HTR-8/SVneo (cell line): ENCODE measurements around the gene HOATZ.

ENCODE experiments used
- DNase-seq: peaks from one replicate; pipeline ENCODE4 v3.0.0; 2011; ENCODE audit warnings: low spot score, mixed read lengths; ENCODE audit not compliant: insufficient read length
- FAIRE-seq: peaks from 2 replicates; lab custom pipeline; 2011; peaks lifted over from hg19 to GRCh38; lab: Jason Lieb, UNC

The HOATZ gene

GRCh38 chr11:111520560-111520959 lies 6.0 kb downstream of the HOATZ start:
- DNase-seq, result no peak
- peak; percentile 97 for FAIRE-seq

DNA sequence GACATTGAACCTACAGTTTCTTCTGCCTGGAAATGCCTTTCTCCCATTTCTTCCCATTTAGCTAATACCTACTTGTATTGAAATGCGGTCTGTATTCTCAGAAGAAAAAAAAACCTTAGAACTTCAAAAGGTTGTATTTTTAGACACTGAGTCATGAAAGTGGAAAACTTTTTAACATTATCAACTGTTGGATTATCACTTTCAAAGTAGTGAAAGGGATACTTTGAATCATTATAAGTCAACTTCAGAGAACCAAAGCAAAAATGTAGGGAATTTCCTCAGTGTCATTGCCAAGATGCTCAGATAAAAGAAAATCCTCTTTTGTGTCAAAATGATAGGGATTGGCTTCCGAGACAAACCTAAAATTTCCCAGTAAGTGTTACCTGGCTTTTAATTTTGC lies 6.6 kb downstream of the HOATZ start:
- DNase-seq (no peak), FAIRE-seq (peak; percentile 44)

DNA sequence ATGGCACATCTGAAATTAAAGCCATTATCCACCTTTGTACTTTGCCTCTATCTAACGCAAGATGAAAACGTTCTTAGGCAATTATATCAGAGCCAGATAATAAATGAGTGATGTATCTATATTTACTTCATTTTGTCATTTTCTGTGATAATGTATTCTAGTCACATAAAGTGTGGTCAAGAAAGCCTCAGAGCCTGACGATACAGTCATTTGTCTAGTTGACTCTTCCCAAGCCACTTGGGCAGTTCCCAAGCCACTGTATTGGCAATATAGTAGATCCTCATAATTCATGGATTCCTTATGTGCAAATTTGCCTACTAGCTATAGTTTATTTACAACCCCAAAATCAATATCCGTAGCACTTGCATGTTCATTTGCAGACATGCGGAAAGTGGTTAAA lies 7.8 kb downstream of the HOATZ start:
- DNase-seq (no peak), FAIRE-seq (peak; percentile 13)

DNA sequence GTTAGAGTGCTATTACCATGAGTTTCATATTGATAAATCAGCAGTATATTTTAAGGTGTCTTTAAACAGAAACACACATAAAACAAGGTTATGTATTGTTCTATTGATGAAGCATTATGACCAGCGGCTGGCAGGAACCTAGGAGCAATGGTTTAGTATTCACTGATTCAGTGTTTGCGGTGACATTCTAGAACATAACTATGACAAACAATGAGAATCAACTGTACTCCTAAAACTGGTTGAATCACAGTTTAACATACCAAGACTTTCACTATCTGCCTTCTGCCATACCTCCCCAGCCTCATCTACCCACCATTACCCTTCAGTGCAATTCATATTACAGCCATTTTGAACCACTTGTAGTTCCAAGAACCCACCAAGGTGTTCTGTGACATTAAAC lies 8.8 kb downstream of the HOATZ start:
- DNase-seq (no peak), FAIRE-seq (peak; percentile 74)

GRCh38 chr11:111524056-111524455 lies 9.5 kb downstream of the HOATZ start:
- FAIRE-seq, result peak; percentile 20
- no peak for DNase-seq

DNA sequence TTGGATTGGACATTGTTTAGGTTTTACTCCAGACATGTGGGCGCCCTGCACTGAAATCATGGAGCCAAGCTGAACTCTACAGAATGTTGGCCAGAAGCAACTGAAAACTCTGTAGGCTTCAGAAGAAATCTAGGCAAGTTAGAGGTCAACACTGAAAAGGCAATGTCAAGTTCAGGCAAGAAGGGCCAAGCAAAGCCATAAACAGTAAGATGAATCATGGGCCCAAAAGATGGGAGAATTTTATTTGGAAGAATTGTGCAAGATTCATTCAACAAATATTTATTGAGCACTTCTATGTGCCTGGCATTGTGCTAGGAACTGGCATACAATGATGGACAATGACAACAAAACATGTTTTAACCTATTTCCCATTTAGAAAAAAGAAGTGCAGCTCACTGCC lies 10.9 kb downstream of the HOATZ start:
- FAIRE-seq, result no peak
- DNase-seq, result no peak

- peak; percentile 87 for DNase-seq
- peak; percentile 96 for FAIRE-seq
Measured at GRCh38 chr11:111526501-111526900, 11.9 kb downstream of the HOATZ start.

- no peak for FAIRE-seq
- no peak for DNase-seq
Measured at GRCh38 chr11:111527279-111527678, 12.7 kb downstream of the HOATZ start.

GRCh38 chr11:111528557-111528956 lies 14.0 kb downstream of the HOATZ start:
- DNase-seq (no peak), FAIRE-seq (peak; percentile 93)

DNA sequence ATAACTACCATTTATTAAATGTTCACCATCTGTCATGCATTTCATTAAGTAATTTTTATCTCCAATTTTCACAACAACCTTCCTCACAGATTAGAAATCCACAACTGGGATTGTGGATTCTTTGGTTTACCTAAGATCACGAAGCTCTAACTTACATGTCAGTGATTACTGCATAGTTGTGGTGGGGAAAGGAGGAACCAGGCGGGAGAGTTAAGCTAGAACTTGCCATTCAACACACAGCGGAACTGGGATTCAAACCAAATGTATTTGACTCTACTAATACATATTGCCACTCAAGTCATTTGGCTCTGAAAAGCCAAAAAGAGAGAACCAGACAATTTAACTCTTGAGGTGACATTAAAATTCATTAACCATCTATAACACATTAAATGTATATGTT lies 15.5 kb downstream of the HOATZ start:
- FAIRE-seq (peak; percentile 90), DNase-seq (no peak)

DNA sequence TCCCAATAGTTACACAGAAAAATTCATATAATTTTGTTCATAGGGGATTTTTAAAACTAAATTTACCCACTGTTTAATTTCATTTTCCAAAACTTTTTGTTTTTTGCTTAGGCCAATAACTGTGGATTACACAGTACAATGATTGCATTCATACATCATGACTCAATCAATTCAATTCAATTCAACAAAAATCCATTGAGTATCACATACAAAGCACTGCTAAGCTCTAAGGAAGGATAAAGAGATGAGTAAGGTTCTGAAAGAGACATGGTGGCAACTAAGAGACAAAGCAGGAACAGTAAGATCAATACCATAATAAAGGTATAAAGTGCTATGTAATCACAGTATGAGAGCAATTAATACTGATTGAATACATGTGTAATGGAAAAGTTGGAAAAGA lies 16.6 kb downstream of the HOATZ start:
- FAIRE-seq (peak; percentile 95), DNase-seq (no peak)

- DNase-seq (peak; percentile 83), FAIRE-seq (no peak)
Measured at GRCh38 chr11:111531687-111532364, 17.2 kb downstream of the HOATZ start.

DNA sequence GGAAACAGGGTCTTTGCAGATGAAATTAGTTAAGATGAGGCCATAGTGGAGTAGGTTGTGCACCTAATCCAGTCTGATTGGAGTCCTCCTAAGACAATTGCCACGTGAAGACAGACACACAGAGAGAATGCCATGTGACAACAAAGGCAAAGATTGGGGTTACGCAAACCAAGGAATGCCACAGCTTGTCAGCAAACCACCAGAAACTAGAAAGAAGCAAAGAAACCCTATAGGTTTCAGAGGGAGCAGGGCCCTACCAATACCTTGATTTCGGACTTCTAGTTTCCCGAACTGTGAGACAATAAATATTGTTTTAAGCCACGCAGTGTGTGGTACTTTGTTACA lies 17.8 kb downstream of the HOATZ start:
- DNase-seq (no peak), FAIRE-seq (peak; percentile 99)

- FAIRE-seq, result no peak
- no peak for DNase-seq
Measured at GRCh38 chr11:111535281-111535680, 20.7 kb downstream of the HOATZ start.

DNA sequence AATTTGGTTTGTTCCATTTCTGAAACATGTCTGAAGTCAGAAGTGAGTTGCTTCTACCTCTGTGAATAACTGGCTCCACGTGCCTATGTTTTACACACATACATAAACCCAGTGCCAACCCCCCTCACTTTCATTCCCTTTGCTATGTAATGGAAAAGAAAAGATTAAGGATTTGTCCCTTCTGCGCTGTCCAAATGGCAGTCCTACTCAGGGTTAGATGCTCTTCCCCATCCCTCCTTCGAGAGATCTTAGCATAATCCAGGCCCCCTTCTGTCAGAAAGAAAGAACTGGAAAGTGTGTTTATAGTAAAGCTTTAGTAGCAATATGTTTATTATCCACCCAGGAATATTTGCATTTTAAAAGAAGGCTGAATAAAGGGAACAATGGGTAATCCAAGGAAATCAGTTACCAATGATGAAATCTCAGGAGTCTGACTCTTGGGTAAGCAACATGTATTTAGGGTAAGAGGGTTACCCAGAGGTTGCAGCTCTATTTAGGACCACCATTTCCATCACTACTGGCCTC lies 22.8 kb downstream of the HOATZ start:
- DNase-seq, result no peak
- FAIRE-seq, result peak; percentile 83

- peak; percentile 98 for FAIRE-seq
- no peak for DNase-seq
Measured at GRCh38 chr11:111538407-111539114, 24.0 kb downstream of the HOATZ start.

DNA sequence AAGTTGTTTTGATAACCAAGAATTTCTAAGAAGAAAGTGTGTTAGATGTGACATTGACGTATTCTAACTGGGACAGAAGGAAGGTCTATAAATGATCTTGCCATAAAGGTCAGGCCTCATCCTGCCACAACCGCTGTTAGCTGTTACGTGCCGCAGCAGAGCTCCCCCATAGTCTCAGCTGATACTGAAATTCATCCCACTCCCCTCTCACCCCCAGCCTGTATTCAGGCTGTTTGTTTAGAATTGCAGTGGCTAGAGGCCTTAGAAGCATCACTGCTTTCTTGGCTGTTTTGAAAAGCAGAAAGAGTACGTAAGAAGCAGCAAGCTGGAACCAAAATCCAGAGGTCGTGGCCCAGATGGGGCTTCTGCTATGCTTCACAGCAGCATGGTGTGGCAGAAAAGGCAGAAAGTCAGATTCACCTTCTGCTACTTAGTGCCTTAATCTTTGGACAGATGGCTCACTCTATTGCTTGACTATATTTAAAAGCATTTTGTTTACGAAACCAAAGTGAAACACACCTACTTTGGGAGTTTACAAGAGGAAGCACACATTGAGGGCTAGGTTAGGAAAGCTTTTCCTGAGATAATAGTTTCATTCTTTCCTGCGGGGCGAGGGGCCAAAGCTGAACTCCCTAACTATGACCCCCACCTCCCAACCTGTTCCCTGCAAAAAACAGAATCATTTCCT lies 25.0 kb downstream of the HOATZ start:
- no peak for FAIRE-seq
- no peak for DNase-seq

DNA sequence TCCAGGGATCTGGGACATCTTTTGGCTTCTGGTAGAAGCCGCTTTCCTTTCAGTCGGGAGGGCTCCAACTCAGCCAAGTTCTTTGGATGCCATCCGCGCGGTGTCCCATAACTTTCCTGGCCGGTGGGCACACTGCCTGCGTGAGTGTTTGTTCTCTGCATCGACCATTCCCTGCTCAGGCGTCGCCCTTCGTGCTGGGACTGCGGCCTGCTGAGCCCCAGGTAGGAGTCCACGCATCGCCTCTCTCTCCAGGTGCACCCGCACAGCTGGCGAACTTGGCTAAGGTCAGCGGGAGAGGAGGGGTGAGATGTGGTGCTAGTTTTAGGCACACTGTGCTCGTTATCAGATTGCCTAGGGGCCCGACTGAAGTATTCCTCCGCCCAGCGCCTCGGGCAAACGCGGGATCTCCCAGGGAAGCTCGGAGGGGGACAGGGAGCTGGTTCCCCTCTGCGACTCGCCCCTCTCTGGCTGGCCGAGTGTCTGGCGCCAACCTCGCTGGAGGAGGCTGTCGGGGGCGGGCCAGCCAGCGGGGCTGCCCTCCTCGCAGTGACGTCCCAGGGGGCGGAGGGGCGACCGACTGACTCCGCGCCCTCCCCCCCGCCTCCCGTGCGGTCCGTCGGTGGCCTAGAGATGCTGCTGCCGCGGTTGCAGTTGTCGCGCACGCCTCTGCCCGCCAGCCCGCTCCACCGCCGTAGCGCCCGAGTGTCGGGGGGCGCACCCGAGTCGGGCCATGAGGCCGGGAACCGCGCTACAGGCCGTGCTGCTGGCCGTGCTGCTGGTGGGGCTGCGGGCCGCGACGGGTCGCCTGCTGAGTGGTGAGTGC lies 25.7 kb downstream of the HOATZ start, which contains the start of gene LAYN:
LAYN (plus strand) TSS at position 607 of the 823 bp plus-strand sequence; CDS start at position 731, 124 bp downstream.
- DNase-seq (peak; percentile 87), FAIRE-seq (peak; percentile 100)

DNA sequence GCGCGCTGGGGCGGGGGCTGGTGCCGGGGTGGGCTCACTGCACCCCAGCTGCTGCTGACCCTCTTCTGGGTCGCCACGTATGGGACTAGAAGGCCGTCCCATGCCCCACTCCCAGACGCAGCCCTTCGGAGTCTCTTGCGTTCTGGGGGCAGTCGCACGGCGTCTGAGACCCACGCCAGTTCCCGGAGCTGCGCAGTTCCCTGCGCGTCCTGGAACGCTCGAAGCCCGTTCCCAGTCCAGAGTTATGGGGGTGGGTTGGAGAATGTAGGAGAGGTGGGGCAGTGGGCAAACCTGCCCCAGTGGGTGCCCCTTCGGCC lies 26.3 kb downstream of the HOATZ start:
- FAIRE-seq, result no peak

More for the DNA sequence above, 26.3 kb downstream of the HOATZ start:
- no peak for DNase-seq
